Spleen (tissue), 7 donors: ENCODE measurements around the gene TRPT1.

Experiments
- POLR2A ChIP-seq, 3 donors: fragments of 450-650 bp; IDR thresholded peaks; one replicate each; pipeline ENCODE4 v1.5.1; 2017; ENCODE audit warnings: antibody characterized with exemption in 3 of 3, mild to moderate bottlenecking in 1 of 3
- POLR2AphosphoS5 ChIP-seq, 3 donors: sonication (generic); formaldehyde crosslinking; IDR thresholded peaks; one replicate each; pipeline ENCODE4 v1.5.1; 2017; ENCODE audit warnings: antibody characterized with exemption in 3 of 3
- TF ChIP-seq, protein P1 (sequence below), 11 experiments: fragments of 200-600 bp in 7 of 11; fragments of 450-650 bp in 4 of 11; sonication (generic) in 4 of 11; IDR thresholded peaks in 8 of 11; conservative IDR thresholded peaks in 3 of 11; 1 replicate in 7 of 11; 2 replicates in 4 of 11; pipeline versions ENCODE4 v1.4.0 to v1.8.0; 2016 to 2021; ENCODE audit warnings: antibody characterized with exemption in 11 of 11, inconsistent platforms in 4 of 11, mild to moderate bottlenecking in 1 of 11
- donor health status: DM: no; HTN: no; CAD: no; lungs with moderate emphysema.
- donor health status: DM: no; HTN: no; CAD: no.
- donor health status: DM: no; HTN: no; CAD: no.

DNA sequence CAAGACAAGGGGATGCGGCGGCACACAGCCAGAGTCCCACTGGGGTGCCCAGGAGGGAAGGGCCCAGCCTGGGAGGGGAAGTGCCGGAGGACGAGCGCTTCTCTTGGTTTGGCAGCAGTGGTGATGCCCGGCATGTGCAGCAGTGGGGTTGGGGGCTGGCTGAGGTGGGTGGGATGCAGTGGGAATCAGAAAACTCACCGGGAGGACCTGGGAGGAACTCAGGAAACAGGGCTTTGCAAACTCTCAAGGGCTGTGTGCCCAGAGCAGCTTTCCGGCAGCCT lies 16.5 kb downstream of the TRPT1 start:
- TF ChIP-seq, protein P1, sequence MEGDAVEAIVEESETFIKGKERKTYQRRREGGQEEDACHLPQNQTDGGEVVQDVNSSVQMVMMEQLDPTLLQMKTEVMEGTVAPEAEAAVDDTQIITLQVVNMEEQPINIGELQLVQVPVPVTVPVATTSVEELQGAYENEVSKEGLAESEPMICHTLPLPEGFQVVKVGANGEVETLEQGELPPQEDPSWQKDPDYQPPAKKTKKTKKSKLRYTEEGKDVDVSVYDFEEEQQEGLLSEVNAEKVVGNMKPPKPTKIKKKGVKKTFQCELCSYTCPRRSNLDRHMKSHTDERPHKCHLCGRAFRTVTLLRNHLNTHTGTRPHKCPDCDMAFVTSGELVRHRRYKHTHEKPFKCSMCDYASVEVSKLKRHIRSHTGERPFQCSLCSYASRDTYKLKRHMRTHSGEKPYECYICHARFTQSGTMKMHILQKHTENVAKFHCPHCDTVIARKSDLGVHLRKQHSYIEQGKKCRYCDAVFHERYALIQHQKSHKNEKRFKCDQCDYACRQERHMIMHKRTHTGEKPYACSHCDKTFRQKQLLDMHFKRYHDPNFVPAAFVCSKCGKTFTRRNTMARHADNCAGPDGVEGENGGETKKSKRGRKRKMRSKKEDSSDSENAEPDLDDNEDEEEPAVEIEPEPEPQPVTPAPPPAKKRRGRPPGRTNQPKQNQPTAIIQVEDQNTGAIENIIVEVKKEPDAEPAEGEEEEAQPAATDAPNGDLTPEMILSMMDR (IDR thresholded peaks at IDR 0.05 in 8 of 11, conservative IDR thresholded peaks at IDR 0.05 in 3 of 11), result no peak
- TF ChIP-seq POLR2AphosphoS5 (IDR thresholded peaks at IDR 0.05) (peak in 1 of 3 donors; percentile 40), POLR2A (IDR thresholded peaks at IDR 0.05) (no peak)
